Measurements from ENCODE around the gene RASGRP2.

The RASGRP2 gene

GRCh38 chr11:64759722-64760719, 16.1 kb upstream of the RASGRP2 start, which contains the start of gene PYGM:
Gene PYGM (minus strand): TSS chr11:64759974. CDS start chr11:64759898, 76 bp downstream.
- Mint-ChIP-seq H3K9me3 (no peaks in the 10 kb centered on the region), H3K4me3 (peak within 1 kb of the TSS; percentile 47 to 61 (median 54)), H3K27ac (peak within 1 kb of the TSS; percentile 83 to 91 (median 88)), H3K36me3 (ENCODE audit: low read depth) (peaks cover 24% of the 10 kb centered on the region), H3K4me1 (peaks cover 57% of the 10 kb centered on the region), H3K27me3 (ENCODE audit: low read depth) (no peaks in the 10 kb centered on the region)
- no peak for TF ChIP-seq CTCF (IDR thresholded peaks at IDR 0.05; ENCODE audit: unreplicated experiment in 3 of 3)

DNA sequence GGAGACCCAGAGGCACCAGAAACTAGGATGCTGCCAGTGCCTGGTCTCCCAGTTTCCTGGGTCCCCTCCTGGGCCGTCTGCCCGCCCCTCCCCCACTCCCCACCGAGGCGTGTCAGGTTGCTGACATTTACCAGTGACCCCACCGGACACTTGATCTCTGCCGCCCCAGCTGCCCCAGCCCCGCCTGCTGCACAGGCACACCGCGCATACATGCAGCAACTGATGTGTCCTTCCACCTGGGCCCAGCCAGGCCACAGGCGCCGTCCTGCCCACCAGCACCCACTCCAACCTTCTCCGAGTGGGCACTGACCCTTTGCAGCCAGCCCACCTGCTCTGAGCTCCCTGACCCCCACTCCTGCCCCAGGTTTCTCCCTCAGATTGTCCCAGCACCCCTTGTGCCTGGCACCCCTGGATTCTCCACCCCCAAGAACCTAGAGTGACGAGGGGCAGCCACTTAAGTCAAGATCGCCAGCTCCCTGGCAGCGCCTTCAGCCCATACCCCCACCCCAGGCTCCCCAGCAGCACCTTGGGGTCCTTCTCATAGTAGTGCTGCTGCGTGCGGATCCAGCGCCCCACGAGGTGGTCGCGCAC, 15.3 kb upstream of the RASGRP2 start:
- TF ChIP-seq CTCF (IDR thresholded peaks at IDR 0.05; ENCODE audit: unreplicated experiment in 3 of 3): no peak
- H3K27me3 Mint-ChIP-seq (ENCODE audit: low read depth): no peaks in the 10 kb centered on the region
- H3K27ac Mint-ChIP-seq: peak overlapping the region; percentile 83 to 91 (median 88)
- H3K36me3 Mint-ChIP-seq (ENCODE audit: low read depth): peaks cover 16% of the 10 kb centered on the region
- H3K4me1 Mint-ChIP-seq: peaks cover 49% of the 10 kb centered on the region
- no peaks in the 10 kb centered on the region for H3K9me3 Mint-ChIP-seq
- H3K4me3 Mint-ChIP-seq: peak overlapping the region; percentile 47 to 61 (median 54)

GRCh38 chr11:64758330-64759079, 14.6 kb upstream of the RASGRP2 start:
- Mint-ChIP-seq H3K4me3 (no peak overlapping the region), H3K4me1 (peaks cover 41% of the 10 kb centered on the region), H3K27ac (no peak overlapping the region), H3K9me3 (no peaks in the 10 kb centered on the region), H3K36me3 (ENCODE audit: low read depth) (peaks cover 9% of the 10 kb centered on the region), H3K27me3 (ENCODE audit: low read depth) (no peaks in the 10 kb centered on the region)
- no peak for TF ChIP-seq CTCF (IDR thresholded peaks at IDR 0.05; ENCODE audit: unreplicated experiment in 3 of 3)

GRCh38 chr11:64757549-64758329, 13.8 kb upstream of the RASGRP2 start:
- Mint-ChIP-seq H3K27ac (no peak overlapping the region), H3K4me1 (peaks cover 35% of the 10 kb centered on the region), H3K36me3 (ENCODE audit: low read depth) (peaks cover 4% of the 10 kb centered on the region), H3K9me3 (no peaks in the 10 kb centered on the region), H3K4me3 (no peak overlapping the region), H3K27me3 (ENCODE audit: low read depth) (no peaks in the 10 kb centered on the region)
- TF ChIP-seq CTCF (IDR thresholded peaks at IDR 0.05; ENCODE audit: unreplicated experiment in 3 of 3): no peak

- Mint-ChIP-seq H3K27ac (no peak overlapping the region), H3K9me3 (no peaks in the 10 kb centered on the region), H3K27me3 (ENCODE audit: low read depth) (no peaks in the 10 kb centered on the region), H3K4me3 (no peak overlapping the region), H3K36me3 (ENCODE audit: low read depth) (peaks cover 7% of the 10 kb centered on the region), H3K4me1 (peaks cover 27% of the 10 kb centered on the region)
- no peak for TF ChIP-seq CTCF (IDR thresholded peaks at IDR 0.05; ENCODE audit: unreplicated experiment in 3 of 3)
Observed at GRCh38 chr11:64755681-64756361, 11.9 kb upstream of the RASGRP2 start.
